CD4-positive, alpha-beta T cell treated with Interleukin-4 for 1 hour (primary cell): ENCODE data around the gene SIVA1.

Experiments used
- DNase-seq, 2 donors: peaks; one replicate each; pipeline ENCODE4 v3.0.0-alpha.2; 2020 to 2022

SIVA1 gene

DNA sequence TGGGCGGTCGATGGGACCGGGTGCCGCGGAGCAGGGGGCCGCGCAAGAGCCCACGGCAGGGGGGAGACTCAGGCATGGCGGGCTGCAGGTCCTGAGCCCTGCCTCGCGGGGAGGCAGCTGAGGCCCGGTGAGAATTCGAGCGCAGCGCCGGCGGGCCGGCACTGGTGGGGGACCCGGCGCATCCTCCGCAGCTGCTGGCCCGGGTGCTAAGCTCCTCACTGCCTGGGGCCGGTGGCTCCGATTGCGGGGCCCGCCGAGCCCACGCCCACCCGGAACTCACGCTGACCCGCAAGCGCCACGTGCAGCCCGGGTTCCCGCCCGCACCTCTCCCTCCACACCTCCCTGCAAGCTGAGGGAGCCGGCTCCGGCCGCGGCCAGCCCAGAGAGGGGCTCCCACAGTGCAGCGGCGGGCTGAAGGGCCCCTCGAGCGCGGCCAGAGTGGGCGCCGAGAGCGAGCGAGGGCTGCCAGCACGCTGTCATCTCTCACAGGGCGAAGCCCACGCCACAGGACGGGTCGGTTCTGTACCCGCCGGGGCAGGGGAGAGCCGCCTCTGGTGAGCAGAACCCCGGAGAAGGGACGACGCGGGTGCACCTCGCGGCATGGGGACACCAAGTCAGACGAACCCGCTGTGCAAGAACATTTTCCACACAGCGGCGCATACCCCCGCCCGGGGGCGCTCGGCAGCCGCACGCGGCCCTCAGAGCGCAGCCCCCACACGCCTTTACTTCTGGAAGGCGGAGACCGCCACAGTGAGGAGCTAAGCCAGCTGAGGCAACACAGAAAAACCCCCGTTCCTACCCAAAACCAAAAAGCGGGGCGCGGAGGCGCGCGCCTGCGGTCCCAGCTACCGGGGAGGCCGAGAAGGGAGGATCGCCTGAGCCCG lies 1.2 kb upstream of the SIVA1 start:
- DNase-seq: no peak

DNA sequence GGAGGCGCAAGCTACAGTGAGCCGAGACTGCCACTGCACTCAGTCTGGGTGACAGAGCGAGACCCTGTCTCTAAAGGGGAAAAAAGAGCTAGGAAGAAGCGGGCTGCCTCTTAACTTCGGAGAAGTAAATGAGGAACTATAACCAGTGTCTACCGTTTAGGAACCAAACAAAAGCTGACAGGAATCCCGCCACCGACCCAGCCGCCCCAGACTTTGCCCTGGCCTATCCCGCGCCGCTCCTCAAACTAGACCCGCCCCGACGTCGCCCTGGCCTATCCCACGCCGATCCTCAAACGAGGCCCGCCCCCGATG lies 568 bp upstream of the SIVA1 start:
- DNase-seq: no peak

DNA sequence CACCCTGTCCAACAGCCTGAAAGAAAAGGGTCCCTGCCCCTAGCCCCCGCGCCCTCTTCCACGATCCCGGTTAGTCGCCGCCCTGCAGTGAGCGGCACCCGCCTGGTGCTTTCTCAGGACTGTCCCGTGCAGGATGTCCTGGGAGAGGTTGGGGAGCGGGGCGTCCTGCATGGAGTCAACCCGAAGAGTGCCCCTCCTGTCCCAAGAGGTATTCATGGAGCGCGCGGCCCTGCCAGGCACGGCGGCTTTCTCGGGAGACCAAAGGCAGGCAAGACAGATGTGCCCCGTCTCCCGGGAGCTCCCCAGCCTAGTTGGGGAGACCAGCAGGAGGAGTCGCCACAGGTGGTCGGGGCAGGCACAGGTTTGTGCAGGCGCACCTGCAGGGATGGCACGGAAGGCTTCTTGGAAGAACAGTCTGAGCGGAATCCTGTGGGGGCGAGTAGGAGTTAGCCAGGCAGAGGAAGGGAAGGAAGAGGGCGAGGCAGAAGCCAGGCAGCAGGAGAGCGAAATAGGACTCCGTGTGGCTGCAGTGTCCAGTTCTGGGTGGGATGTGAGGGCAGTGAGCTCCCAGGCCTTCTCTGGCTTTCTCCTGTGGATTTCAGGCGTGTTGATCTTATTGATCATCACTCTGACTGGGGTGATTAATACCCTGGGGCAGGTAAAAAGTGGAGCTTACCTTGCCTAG lies 723 bp downstream of the SIVA1 start:
- no peak for DNase-seq

DNA sequence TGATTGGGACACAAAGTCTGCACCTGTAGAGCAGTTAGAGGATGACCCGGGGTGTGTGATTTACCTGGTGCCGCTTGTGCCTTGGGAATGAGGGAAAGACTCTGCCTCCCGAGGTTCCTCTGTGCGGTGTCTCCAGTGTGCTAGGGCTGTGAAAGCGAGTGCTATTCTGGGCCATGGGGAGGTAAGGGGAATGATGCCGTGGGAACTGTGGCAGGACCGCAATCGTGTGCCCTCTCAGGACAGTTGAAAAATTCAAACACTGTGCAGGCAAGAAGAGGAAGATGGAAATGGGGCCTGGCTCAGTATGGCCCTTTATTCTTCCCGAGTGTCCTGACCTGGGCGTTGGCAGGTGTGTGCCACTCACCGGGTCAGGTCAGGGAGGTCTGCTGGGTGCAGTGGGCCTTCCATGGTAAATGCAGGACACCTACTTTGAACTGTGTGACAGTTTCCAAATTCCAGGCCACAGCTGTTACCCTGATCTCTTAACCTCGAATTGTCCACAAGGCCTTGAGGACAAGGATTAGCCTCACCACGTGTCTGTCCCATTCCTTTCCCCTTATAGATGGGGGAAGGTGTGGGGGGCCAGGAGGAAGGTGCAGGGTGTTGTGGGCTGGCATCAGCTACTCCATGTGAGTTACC lies 1.4 kb downstream of the SIVA1 start:
- DNase-seq: no peak

DNA sequence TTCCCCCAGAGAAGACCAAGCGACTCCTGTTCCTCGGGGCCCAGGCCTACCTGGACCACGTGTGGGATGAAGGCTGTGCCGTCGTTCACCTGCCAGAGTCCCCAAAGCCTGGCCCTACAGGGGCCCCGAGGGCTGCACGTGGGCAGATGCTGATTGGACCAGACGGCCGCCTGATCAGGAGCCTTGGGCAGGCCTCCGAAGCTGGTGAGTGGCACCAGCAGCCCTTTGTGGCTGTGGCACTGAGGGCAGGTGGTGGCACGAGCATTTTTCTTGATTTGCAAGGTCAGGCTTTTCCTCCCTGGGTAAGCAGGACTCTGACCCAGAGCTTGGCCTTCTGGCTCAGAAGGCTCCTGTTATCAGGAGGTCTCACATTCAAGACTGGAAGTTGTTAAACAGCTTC lies 2.7 kb downstream of the SIVA1 start:
- DNase-seq: no peak

DNA sequence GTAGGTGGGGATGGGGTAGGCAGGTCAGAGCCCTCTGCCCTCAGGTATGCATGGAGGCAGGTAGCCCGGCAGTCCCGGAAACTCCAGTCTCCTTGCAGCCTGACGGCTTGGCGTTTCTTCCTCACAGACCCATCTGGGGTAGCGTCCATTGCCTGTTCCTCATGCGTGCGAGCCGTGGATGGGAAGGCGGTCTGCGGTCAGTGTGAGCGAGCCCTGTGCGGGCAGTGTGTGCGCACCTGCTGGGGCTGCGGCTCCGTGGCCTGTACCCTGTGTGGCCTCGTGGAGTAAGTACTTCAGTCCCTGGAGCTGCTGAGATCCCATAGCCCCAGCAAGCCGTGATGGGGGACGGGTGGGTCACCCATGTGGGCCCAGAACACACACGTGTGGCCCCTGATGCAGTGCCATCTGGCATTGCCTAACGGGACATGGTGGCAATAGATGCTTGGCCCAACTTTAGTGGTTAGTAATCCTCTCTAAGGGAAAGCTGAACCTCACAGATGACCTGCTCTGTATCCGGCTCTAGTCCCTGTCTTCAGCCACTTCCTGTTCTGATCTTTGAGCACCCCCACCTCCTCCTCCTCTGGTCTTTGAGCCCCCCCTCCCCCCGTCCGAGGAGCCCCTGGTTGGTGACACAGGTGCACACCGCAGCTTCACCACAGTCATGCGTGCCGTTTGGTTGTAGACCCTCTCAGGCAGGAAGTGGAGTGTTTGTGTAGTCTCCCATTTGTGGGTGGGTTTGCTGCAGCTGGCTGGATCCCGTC lies 3.7 kb downstream of the SIVA1 start:
- DNase-seq: no peak

DNA sequence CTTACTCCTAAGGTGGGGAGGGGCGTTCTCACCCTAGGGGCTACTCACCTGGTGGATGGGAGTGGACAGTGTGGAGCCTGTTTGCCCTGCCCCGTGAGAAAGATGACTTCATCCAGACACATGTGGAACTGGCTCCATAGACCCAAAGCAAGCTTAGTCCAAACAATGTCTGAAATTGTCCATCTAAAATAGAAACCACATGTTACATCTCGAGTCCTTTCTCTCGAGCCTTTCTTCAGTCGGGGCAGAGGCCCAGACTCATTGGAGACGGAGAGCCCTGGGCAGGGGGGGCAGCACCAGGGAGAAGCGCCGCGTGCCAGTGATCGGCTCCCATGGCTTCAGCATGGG lies 4.3 kb downstream of the SIVA1 start:
- DNase-seq: no peak

DNA sequence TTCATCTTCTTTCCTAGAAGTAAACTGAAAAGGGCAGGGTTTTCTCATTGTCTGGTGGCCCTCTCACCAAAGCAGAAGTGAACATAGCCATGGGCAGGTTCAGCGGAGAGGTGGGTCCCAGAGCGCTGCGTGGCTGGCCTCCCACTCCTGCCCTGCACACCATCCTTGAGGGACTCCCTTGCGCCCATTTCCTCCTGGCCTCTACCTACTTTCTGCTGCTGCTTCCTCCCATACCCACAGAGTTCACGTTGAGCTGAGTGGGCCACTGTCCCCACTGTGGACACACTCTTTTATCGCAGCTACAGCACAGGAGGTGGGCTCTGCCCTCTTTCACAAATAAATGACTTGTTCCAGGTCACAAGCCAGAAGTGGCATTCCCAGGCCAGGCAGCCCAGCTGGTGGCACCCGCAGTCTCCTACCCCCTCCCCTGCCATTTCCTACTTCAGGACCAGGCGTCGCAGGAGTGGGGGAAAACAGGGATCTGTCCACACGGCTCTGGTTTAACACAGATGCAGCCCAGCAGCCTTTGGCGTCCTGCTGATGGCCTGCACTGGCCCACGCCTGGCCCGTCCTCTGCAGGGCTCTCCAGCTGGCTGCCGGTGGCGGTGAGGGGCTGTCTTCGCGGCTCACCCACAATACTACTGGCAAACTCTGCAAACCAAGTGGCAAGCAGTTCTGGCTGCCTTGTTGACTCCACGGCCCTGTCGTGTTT lies 4.9 kb downstream of the SIVA1 start:
- no peak for DNase-seq

DNA sequence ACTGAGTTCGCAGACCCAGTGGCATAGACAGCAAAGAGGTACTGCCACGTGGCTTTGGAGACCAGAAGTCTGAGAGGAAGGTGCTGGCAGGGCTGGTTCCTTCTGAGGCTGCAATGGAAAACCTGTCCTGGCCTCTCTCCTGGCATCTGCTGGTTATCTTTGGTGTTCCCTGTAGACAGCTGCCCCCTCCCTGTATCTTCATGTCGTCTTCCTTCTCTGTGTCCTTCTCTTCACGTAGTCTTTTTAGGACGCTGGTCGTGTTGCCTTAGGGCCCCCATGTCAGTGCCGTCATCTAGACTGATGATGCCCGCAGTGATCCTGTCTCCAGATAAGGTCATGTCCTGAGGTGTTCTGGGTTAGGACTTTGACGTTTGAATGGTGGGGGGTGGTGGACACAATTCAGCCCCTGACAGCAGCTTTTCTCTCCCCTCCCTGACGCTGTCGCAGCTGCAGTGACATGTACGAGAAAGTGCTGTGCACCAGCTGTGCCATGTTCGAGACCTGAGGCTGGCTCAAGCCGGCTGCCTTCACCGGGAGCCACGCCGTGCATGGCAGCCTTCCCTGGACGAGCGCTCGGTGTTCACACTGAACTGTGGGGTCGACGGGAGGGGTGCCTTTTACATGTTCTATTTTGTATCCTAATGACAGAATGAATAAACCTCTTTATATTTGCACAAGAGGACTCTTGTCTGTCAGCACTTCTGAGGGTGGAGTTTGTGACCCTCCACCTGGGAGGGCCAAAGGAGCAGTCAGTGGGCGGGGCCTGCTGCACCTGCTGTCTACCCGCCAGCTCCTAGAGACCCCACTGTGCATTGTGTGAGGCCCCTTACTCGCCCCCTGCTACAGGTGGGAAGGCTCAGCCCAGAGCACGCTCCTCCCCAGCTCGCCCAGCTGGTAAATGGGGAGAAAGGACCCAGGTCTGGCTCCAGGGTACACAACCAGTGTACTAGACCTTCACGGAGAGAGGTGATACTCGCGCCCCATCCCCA lies 6.3 kb downstream of the SIVA1 start:
- DNase-seq: no peak

DNA sequence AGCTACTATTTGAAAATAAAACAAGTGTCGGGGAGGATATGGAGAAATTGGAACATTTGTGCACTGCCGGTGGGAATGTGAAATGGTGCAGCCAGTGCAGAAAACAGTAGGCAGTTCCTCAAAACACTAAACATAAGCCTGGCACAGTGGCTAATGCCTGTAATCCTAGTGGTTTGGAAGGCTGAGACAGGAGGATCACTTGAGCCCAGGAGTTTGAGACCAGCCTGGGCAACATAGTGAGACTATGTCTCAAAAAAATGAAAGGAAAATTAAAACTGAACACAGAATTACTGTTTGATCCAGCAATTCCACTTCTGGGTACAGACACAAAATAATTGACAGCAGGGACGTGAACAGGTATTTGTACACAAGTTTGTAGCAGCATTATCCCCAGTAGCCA lies 12.6 kb downstream of the SIVA1 start:
- no peak for DNase-seq

DNA sequence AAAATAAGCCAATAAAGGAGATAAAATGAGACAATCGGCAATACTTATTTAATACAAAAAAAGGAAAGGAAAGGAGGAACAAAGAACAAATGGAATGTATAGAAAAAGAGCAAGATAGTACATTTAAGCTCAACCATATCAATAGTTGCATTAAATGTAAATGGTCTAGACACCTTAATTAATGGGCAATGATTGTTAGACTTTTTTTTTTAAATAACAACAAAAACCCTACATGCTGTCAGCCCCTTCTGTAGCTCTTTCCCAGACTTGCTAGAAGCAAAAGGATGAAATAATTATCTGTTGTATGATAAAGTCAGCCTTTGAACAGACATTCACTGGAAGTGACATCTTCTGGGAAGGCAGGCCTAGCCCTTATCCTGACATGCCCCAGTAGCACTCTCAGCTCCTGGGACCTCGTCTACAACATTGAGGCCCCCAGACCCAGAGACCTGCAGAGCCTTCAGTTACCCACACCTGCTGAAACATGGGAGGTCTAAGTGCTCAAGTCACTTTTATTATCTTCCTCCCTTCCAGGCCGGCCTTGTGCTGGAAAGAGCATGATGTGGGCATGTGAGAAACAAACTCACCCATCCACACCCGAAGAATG lies 13.4 kb downstream of the SIVA1 start:
- DNase-seq: no peak

DNA sequence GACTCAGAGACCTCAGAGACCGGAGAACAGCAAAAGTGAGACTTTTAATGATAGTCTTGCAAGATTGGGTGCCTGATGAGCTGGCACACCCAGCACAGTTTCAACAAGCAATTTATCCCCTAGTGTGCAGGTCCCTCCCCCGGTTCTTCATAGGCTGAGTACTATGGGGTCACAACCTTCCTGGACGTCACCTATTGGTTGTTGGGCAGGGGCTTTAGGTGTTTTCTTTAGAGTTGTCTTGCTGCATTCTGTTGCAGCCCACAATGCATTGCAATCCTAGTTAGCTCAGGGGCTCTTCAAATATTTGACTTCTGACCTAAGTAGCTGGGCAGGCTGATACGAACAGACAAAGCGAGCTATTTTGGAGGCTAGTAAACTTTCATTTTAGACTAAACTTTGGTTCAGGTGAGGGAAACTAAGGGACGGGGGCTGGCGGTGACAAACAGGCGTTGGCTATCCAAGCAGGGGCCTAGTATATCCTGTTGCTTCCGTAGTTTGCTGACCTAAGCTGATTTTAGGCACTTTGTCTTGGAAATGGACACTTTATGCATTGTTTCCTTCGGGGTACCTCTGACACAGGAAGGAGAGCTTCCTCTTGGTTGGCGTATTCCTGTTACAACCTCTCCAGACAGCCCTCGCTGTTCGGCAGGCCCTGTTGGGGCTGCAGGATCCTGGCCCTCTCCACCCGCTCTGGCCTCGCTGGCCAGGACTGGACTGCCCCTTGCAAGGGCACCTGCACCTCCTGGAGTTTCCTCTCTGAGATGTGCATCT lies 14.1 kb downstream of the SIVA1 start:
- no peak for DNase-seq

DNA sequence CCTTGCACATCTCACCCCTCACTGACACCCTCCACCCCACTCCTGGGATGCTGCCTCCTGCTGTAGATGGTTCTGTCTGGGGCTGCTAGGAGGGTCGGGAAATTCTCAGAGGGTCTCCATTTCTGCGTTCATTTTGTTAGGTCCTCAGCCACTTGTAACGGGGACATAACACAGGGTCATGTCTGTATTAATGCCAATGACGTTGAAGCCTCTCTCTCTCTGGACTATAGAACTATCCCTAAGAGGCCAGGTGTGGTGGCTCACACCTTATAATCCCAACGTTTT lies 14.6 kb downstream of the SIVA1 start:
- DNase-seq: no peak

DNA sequence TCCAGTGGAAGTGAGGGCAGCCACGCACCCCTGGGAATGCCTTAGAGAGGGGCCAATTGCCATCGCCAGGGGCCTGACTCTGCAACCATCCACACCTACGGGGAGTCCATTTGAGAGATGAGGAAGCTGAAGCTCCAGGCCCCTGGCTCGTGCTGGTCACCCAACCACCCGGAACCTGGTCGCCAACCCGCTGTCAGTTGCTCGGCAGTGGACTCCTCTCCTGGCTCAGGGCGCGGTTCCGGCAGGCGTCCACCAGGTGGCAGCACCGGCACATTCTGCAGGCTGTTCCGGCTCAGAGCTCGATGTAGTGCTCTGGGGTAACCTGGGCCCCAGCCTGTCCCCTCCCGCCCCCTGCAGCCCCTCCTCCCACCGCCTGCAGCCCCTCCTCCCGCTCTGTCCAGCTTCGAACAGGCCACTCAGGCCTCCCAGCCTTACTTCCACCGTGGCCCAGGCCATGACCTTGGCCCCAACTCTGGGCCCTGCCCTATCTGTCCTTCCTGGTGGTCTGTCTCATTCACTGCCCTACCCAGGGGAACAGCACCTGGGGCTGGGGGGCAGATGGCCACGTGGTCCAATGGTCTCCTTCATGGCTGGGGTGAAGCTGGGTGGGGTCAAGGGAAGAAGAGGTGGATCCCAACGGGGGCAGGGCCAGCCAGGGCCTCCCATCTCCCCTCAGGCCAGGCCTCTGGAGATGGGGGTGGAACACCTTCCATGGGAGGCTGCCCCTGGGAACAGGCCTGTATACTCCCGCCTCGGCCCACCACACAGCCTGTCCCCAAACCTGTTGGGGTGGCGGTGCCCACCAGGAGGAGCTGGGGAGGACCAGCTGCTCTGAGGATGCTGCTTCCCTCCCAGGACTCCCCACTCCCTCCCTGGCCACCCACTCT lies 15.7 kb downstream of the SIVA1 start:
- DNase-seq: peak; percentile 88 to 91

DNA sequence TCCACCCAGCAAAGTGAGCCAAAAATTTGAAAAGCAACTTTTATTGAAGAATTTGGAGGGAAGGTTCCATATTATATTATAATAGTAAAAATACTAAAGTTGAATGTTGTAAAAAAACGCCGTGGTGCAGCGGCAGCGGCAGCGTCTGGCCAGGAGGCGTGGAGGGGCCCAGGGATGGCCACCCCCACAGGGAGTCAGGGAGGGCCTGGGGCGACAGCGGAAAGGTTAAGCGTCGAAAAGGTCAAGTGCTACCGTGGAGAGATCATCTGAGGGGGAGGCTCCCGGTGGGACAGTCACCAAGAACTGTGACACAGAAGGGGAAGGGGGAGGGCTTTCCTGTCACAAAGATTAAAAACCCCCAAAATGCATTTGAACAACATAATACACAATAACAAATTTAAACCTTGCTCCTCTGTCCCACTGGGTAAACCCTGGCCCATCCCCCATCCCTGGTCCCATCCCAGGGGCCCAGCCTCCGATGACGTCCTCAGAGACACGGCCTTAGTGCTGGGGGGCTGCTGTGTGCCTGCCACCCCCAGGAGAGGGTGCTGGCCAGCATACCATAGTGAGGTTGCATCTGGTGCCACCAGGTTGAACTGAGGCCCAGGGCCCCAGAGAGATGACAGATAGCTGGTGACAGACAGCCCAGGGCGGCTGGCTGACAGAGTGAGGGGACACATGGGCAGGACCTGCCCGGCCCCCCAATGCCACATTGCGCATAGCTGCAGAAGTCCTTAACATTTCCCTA lies 16.6 kb downstream of the SIVA1 start:
- no peak for DNase-seq

DNA sequence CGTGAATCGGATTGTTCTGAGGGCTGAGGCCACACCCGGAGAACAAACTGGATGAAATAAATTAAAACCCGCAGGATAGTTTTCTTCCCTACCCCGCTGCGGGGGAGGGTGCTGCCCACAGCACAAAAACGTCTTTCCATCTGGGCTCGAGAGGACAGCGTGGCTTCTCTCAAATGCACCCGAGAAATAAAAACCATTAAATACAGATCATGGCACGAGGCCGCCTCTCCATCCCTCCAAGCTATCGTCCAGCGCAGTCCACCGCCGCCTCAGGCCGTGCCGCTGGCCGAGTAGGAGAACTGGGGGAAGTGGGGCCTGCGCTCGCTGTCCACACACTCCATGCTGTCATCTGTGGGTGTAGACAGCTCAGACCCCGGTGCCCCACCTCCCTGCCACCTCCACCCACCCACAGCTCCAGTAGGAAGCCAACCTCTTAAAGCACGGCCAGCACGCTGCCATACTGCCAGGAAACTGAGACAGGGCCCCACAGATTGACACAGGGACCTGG lies 17.2 kb downstream of the SIVA1 start:
- no peak for DNase-seq

DNA sequence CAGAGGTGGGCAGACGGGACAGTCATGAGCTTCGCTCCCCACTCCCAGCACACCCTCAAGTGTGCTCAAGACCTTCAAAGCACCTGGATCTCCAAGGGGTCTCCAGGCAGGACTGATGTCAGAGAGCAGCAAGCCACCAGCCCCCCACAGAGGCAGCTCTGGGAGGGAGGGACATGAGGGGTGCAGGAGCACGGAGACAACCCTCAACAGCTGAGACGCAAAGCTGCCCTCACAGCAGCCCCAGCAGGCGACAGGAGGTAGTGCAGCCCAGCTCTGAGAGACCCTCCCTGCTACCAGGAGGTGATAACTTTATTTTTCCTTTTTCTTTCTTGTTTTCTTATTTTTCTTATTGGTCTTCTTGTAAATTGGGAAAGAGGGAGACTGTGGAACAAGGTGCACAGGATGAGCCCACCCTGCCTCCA lies 17.9 kb downstream of the SIVA1 start:
- peak in 1 of 2 donors; percentile 20 for DNase-seq

DNA sequence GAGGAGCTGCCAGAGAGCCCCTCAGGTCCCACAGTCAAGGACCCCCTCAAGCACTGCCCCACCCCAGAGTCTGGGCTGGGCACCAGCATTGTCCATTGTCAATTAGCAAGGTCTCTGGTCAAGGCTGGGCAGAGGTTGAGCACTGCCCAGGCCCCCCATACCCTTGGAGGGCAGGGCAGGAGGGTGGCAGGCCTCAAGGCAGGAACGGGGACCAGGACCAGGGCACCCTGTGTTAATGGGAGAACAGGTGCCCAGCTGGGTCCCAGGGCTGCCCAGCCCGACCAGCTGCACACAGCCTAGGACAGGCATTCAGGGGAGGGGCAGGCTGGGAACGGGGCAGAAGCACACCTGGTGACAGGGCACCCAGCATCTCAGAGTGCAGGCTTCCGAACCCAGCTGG lies 18.4 kb downstream of the SIVA1 start:
- DNase-seq: no peak
